HG02840 (cell line): ENCODE data around the gene DSG4.

Experiments
- ATAC-seq: cut with Tn5 transposase; IDR thresholded peaks from one replicate; pipeline ENCODE4 v1.9.1; 2021; ENCODE audit warnings: mild to moderate bottlenecking, moderate library complexity, moderate number of reproducible peaks; ENCODE audit not compliant: unreplicated experiment, low FRiP score

The DSG4 gene

DNA sequence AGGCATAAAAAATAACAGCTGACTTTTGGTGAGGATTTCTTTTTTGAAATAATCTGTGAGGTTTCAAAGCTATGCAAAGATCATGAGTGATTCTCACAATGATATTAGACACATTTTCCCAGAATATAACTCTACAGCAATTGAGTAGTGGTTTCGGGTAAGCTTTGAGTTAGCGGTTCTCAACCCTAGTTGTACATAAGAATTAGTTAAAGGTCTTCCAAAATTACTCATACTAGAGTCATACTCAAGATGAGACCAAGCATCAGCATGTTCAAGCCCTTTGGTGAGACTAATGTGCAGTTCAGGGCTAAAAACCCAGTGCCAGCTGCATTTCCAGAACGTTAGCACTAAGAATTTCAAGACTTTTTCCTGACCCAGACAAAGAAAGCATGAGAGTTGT lies 31.1 kb downstream of the DSG4 start:
- no peak for ATAC-seq

- ATAC-seq = no peak
Observed at GRCh38 chr18:31409276-31409675, 32.7 kb downstream of the DSG4 start.

GRCh38 chr18:31410716-31411483 lies 34.3 kb downstream of the DSG4 start:
- no peak for ATAC-seq

GRCh38 chr18:31413137-31413536 lies 36.6 kb downstream of the DSG4 start:
- no peak for ATAC-seq

- ATAC-seq = no peak
Observed at GRCh38 chr18:31417850-31418249, 41.3 kb downstream of the DSG4 start.

GRCh38 chr18:31419457-31419932 lies 42.9 kb downstream of the DSG4 start:
- ATAC-seq = no peak

DNA sequence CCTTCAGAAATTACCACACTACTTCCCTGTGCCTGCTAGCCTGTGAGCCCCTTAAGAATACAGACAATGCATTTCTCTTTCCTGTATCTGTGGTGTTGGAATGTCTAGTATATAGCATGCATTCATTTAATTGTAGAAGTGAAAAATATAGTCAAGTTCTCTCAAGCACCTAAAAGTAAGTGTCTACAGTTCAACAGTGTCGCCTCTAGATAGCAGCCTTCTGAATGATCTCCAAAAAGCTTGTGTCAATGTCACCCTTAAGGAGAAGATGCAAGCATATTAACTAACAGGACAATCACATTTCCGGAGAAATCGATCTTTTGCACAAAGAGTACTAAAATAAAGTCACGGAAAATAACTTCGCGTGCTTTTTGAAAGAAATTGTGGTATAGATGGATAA lies 43.5 kb downstream of the DSG4 start:
- ATAC-seq = no peak

- ATAC-seq = no peak
Observed at GRCh38 chr18:31420524-31420923, 43.9 kb downstream of the DSG4 start.

DNA sequence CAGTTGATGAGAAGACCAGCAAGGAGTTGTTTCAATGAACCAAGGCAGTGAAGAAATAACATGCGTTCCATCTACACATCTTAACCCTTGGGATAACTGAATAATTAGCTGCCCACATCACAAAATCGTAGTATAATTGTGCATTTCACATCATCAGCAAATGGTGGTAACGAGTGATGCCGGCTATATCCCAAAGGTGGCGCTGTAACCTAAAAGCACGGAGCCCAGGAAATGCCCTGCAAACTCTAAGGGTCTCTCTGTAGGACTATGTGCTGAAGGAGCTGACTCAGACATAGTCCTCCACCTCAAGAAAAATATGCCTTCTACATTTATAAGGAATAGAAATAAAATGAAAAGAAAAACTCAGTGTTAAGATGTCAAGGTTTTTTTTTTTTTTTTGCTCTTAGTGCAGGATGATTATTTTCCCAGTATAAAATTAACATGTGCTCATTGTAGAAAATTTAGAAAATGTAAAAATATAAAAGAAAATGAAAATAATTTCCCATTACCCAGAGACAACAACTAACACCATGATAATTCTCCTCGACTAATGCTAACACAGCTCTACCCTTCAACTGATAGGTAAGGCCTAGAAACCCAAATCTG lies 47.9 kb downstream of the DSG4 start:
- no peak for ATAC-seq

GRCh38 chr18:31426021-31426420 lies 49.4 kb downstream of the DSG4 start:
- no peak for ATAC-seq

DNA sequence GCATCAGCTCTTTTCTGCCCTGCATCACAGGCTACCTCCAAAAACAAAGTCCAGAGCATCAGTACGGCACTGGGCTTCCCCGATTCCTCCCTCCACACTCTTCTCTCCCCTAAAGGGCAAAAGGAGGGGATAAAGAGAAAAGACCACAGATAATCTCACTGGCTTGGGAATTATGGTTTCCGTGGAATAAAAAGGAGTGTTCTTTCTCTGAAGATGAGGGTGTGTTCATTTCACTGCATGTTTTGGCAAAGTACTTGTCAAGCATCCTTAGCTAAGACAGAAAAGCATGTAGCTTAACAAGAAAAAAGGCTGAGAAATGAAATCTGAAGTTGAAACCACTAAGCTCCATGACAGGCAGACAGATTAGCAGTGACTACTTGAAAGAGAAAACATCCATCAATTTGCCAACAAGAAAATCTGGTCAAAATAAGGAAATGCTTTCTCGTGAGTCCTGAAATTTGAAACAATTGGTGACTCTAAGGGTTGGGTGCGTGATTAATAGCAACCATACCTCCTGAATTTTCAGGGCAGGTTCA lies 50.4 kb downstream of the DSG4 start:
- no peak for ATAC-seq

DNA sequence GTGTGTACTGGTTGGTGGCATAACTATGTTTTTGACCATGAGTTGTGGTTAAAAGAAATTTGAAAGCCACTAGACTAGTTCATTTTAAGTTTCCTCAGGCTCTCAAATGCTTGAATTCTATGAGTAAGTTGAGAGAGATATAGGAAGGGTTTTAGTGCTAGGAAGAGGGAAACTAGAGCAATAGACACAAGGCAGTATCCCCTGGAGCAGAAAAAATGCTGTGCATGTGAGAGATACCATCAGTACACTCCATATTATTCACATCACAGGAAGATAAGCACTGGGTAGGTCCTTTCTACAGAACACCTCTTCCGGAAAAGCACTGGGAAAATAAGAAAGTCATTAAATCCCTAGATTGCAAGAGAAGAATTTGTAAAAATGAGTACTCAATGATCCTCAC lies 51.6 kb downstream of the DSG4 start:
- no peak for ATAC-seq

GRCh38 chr18:31429623-31430022 lies 53.0 kb downstream of the DSG4 start:
- no peak for ATAC-seq

DNA sequence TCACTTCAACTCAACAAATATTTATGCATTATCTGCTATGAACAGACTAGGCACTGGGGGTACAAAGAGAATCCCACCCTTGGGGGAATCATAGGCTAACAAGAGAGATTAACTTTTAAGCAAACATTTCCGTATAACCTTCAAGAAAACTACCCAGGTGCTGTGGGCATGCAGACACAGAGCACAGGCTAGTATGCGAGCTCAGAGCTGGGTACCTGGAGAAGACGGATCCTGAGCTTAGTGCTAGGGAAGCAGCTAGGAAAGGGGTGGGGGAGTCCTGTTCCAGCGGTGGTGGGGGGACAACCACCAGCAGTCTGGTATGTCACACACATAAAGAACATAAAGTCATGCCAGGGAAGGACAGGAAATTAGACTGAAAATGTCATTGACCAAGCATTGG lies 53.5 kb downstream of the DSG4 start:
- ATAC-seq = no peak

GRCh38 chr18:31430554-31430953 lies 54.0 kb downstream of the DSG4 start:
- no peak for ATAC-seq

- no peak for ATAC-seq
Observed at GRCh38 chr18:31432316-31432715, 55.7 kb downstream of the DSG4 start.

DNA sequence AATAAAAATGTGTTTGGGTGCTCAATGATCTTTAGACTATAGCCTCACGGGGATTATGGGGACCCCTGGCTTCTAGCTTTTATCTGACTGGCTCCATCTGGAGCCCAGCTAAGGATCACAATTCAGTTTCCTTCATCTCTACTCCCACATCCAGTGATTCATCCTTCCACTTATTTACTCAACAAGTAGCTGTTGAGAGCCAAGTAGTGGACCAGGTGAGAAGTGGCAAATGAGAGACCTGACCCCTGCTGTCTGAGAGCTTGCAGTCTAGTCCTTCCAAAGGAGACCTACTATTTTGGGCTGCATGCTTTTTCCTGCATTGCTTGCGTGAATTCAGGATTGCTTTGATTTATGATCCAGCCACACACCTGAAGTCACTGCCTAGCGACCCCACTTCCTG lies 60.2 kb downstream of the DSG4 start:
- no peak for ATAC-seq

GRCh38 chr18:31438402-31438801 lies 61.8 kb downstream of the DSG4 start:
- no peak for ATAC-seq

GRCh38 chr18:31439807-31440325 lies 63.3 kb downstream of the DSG4 start:
- no peak for ATAC-seq

DNA sequence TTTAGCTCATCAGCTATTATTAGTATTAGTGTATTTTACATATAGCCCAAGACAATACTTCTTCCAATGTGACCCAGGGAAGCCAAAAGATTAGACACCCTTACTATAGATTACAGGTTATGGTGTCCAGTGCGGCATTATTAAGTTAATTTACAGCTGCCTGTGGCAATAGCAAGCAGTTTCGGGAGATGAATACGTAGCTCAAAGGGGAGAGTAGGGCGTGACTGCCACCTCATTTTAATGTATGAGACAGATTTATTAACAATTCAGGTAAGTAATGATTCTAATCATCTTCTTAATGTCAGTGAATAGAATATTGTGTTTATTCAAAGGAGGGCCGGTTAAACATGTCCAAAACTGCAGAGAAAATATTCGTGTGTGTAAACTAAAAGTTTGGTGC lies 64.2 kb downstream of the DSG4 start:
- ATAC-seq = no peak

GRCh38 chr18:31441493-31441892 lies 64.9 kb downstream of the DSG4 start:
- no peak for ATAC-seq

DNA sequence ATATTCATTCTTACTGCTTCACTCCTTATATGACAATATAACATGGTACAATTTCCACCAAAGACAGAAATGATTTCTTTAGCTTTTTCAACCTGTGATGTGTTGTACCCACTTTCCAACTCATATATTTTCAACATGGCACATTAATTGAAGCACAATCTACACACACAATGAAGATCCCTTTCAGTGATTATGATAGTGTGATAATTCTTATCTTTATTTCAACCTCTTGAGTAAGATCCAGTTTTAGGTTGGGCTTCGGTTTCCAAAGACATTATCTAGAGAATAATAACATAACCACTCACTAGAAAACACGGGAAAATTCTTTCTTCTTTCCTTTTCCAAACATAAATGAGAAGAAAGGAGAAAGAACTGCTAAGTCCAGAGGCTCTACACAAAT lies 67.6 kb downstream of the DSG4 start:
- ATAC-seq = no peak
